SK-N-SH (cell line): ENCODE data around the gene WDR74. TPM values are rescaled to one million over a fixed set of nuclear protein-coding genes. Genes with fewer than 3 reads are reported as not detected.

Experiments used
- CTCF ChIA-PET: fragments of 300-600, 350-600 bp; formaldehyde crosslinking; extraction: SDS; loops from one replicate; lab custom pipeline; 2021; lab: Yijun Ruan, JAX
- POLR2A ChIA-PET: fragments of 350-600 bp; sonication (Branson Sonifier 250); formaldehyde crosslinking; extraction: SDS; loops from one replicate; lab custom pipeline; 2020; ENCODE audit warnings: antibody characterized with exemption, inconsistent platforms; lab: Yijun Ruan, JAX
- DNase-seq: peaks from one replicate; pipeline ENCODE4 v3.0.0; 2012
- H2AFZ ChIP-seq: fragments of 200-600 bp; sonication (generic); 2 replicates; pipeline ENCODE4 v1.8.1; 2016; ENCODE audit warnings: antibody characterized with exemption, mild to moderate bottlenecking, low read depth
- H3F3A ChIP-seq: fragments of 200-600 bp; sonication (generic); replicated peaks from 2 replicates; pipeline ENCODE3; 2016; ENCODE audit warnings: antibody characterized with exemption, mild to moderate bottlenecking; ENCODE audit not compliant: insufficient read depth
- H3K27ac ChIP-seq, 2 experiments: fragments of 200-500 bp in 1 of 2; fragments of 200-600 bp in 1 of 2; sonication (Bioruptor generic) in 1 of 2; sonication (generic), shearing (Covaris generic) in 1 of 2; 2 replicates each; pipeline versions ENCODE4 v1.5.1 to v1.6.1; 2014 to 2016; ENCODE audit warnings: low read depth in 2 of 2, inconsistent platforms in 1 of 2, low read length in 1 of 2, mild to moderate bottlenecking in 1 of 2, mixed read lengths in 1 of 2
- H3K27me3 ChIP-seq: fragments of 200-600 bp; sonication (generic), shearing (Covaris generic); 2 replicates; pipeline ENCODE4 v1.6.1; 2016; ENCODE audit warnings: mixed run types; ENCODE audit not compliant: insufficient read depth
- H3K36me3 ChIP-seq, 2 experiments: fragments of 200-500 bp in 1 of 2; fragments of 200-600 bp in 1 of 2; sonication (Bioruptor generic) in 1 of 2; sonication (generic) in 1 of 2; replicated peaks in 1 of 2; 2 replicates each; pipeline versions ENCODE3 to v1.5.1; 2014 to 2016; ENCODE audit warnings: low read length in 1 of 2, mild to moderate bottlenecking in 1 of 2; ENCODE audit not compliant: insufficient read depth in 2 of 2, control insufficient read depth in 1 of 2
- H3K4me1 ChIP-seq, 2 experiments: fragments of 200-500 bp in 1 of 2; fragments of 200-600 bp in 1 of 2; sonication (Bioruptor generic) in 1 of 2; sonication (generic), shearing (Covaris generic) in 1 of 2; 2 replicates each; pipeline versions ENCODE4 v1.5.1 to v1.6.1; 2014 to 2016; ENCODE audit warnings: low read depth in 1 of 2, low read length in 1 of 2, mixed run types in 1 of 2; ENCODE audit not compliant: insufficient read depth in 2 of 2, control insufficient read depth in 1 of 2
- H3K4me2 ChIP-seq: fragments of 200-600 bp; sonication (generic), shearing (Covaris generic); 2 replicates; pipeline ENCODE4 v1.6.1; 2017; ENCODE audit warnings: mixed run types
- H3K4me3 ChIP-seq, 2 experiments: fragments of 200-500 bp in 1 of 2; fragments of 200-600 bp in 1 of 2; sonication (Bioruptor generic) in 1 of 2; sonication (generic), shearing (Covaris generic) in 1 of 2; 2 replicates each; pipeline versions ENCODE4 v1.5.1 to v1.8.1; 2014 to 2016; ENCODE audit warnings: low read depth in 2 of 2, inconsistent platforms in 1 of 2, low read length in 1 of 2, mild to moderate bottlenecking in 1 of 2, mixed read lengths in 1 of 2, moderate library complexity in 1 of 2
- H3K79me2 ChIP-seq: fragments of 200-600 bp; sonication (generic); 2 replicates; pipeline ENCODE4 v1.8.1; 2017; ENCODE audit warnings: mild to moderate bottlenecking; ENCODE audit not compliant: insufficient read depth
- H3K9ac ChIP-seq: fragments of 200-600 bp; sonication (generic); 2 replicates; pipeline ENCODE4 v1.6.1; 2017; ENCODE audit warnings: mixed run types
- H3K9me2 ChIP-seq: fragments of 200-600 bp; sonication (generic); 2 replicates; pipeline ENCODE4 v1.6.1; 2017; ENCODE audit warnings: mixed run types
- H3K9me3 ChIP-seq: fragments of 200-600 bp; sonication (generic); 2 replicates; pipeline ENCODE4 v1.6.1; 2017; ENCODE audit warnings: mixed run types, mild to moderate bottlenecking, moderate library complexity
- H4K20me1 ChIP-seq: fragments of 200-600 bp; sonication (generic); 2 replicates; pipeline ENCODE4 v1.6.1; 2017; ENCODE audit warnings: mild to moderate bottlenecking, mixed run types; ENCODE audit not compliant: insufficient read depth
- ELF1 ChIP-seq: IDR thresholded peaks from 2 replicates; pipeline ENCODE4 v1.4.0; 2012
- EP300 ChIP-seq, 2 experiments: IDR thresholded peaks; 2 replicates each; pipeline versions ENCODE4 v1.4.0 to v1.6.1; 2012; ENCODE audit warnings: borderline replicate concordance in 1 of 2, low read depth in 1 of 2, low read length in 1 of 2
- FOXM1 ChIP-seq: IDR thresholded peaks from 2 replicates; pipeline ENCODE4 v1.4.0; 2012; ENCODE audit warnings: low read depth, mild to moderate bottlenecking
- GABPA ChIP-seq: IDR thresholded peaks from 2 replicates; pipeline ENCODE4 v1.4.0; 2012; ENCODE audit warnings: low read depth, mild to moderate bottlenecking
- JUND ChIP-seq: IDR thresholded peaks from 2 replicates; pipeline ENCODE4 v1.4.0; 2012
- MEF2A ChIP-seq: IDR thresholded peaks from 2 replicates; pipeline ENCODE4 v1.4.0; 2012; ENCODE audit warnings: low read depth, borderline replicate concordance
- POLR2AphosphoS5 ChIP-seq: IDR thresholded peaks from 2 replicates; pipeline ENCODE4 v1.6.1; 2012; ENCODE audit warnings: low read depth, low read length
- RAD21 ChIP-seq: IDR thresholded peaks from 2 replicates; pipeline ENCODE4 v1.6.1; 2012; ENCODE audit warnings: mild to moderate bottlenecking, low read length
- RCOR1 ChIP-seq: fragments of 150-350 bp; IDR thresholded peaks from 2 replicates; pipeline ENCODE4 v1.6.1; 2017; ENCODE audit warnings: antibody characterized with exemption, low read length
- RXRA ChIP-seq: IDR thresholded peaks from 2 replicates; pipeline ENCODE4 v1.4.0; 2012; ENCODE audit warnings: low read depth, mild to moderate bottlenecking, borderline replicate concordance
- SIN3A ChIP-seq: IDR thresholded peaks from 2 replicates; pipeline ENCODE4 v1.6.1; 2012; ENCODE audit warnings: low read depth, mild to moderate bottlenecking, low read length, moderate library complexity, borderline replicate concordance
- TEAD4 ChIP-seq: IDR thresholded peaks from 2 replicates; pipeline ENCODE4 v1.4.0; 2012; ENCODE audit warnings: mild to moderate bottlenecking, borderline replicate concordance; ENCODE audit not compliant: insufficient read depth
- YY1 ChIP-seq: IDR thresholded peaks from 2 replicates; pipeline ENCODE4 v1.4.0; 2012; ENCODE audit warnings: low read depth, mild to moderate bottlenecking
- WGBS: methylation state at CpG from one replicate; pipeline ENCODE4 v1.1.6; 2017; ENCODE audit warnings: low lambda C conversion rate; 5-methylcytosine and 5-hydroxymethylcytosine counted together
- polyA plus RNA-seq, 3 experiments: library from polyadenylated mRNA; depleted of rRNA; stranded (reverse); fragments of >200 nt; gene quantifications; 2 replicates each; pipeline ENCODE4 v1.2.3, GENCODE V29; 2012
- TF ChIP-seq, protein P1 (sequence below): IDR thresholded peaks from 2 replicates; pipeline ENCODE4 v1.4.0; 2012; ENCODE audit warnings: low read depth, borderline replicate concordance
- TF ChIP-seq, protein P2 (sequence below): fragments of 200-600 bp; sonication (generic); IDR thresholded peaks from 2 replicates; pipeline ENCODE4 v1.6.1; 2017; ENCODE audit warnings: antibody characterized with exemption, mild to moderate bottlenecking, moderate library complexity
- TF ChIP-seq, protein P3 (sequence below): IDR thresholded peaks from 2 replicates; pipeline ENCODE4 v1.4.0; 2012; ENCODE audit warnings: low read depth
- TF ChIP-seq, protein P4 (sequence below): fragments of 150-350 bp; IDR thresholded peaks from 2 replicates; pipeline ENCODE4 v1.6.1; 2017; ENCODE audit warnings: antibody characterized with exemption, low read length, low read depth, borderline replicate concordance
- TF ChIP-seq, protein P5 (sequence below): fragments of 150-350 bp; IDR thresholded peaks from 2 replicates; pipeline ENCODE4 v1.6.1; 2016; ENCODE audit warnings: mild to moderate bottlenecking, low read depth, low read length

The WDR74 gene
- polyA plus RNA-seq, 1 of the 3 experiments (the other 2 are of a cell fraction), result 132 TPM

DNA sequence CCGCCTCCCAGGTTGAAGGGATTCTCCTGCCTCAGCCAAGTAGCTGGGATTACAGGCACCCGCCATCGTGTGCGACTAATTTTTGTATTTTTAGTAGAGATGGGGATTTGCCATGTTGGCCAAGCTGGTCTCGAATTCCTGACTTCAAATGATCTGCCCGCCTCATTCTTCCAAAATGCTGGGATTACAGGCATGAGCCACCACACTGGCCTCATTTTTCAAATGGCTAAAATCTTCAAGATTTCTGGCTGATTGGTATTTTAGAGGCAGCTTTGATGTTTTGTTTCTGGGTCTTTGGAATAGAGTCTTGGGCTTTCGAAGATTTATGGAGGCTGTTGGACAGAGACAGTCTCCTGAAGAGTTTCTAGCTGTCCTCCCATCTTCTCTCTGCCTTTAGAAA lies 35.5 kb upstream of the WDR74 start:
- Histone ChIP-seq H3K9ac (no peak overlapping the region), H3K79me2 (peaks cover 17% of the 10 kb centered on the region; the same call in 1 of the 2 replicates), H3K9me3 (no peaks in the 10 kb centered on the region), H3F3A (peaks cover 17% of the 10 kb centered on the region), H3K36me3 (peaks cover 0 to 3% of the 10 kb centered on the region in 2 experiments), H3K27me3 (no peaks in the 10 kb centered on the region), H3K27ac (no peak overlapping the region), H3K4me1 (peaks cover 6 to 8% of the 10 kb centered on the region in 2 experiments), H3K4me2 (no peak overlapping the region), H3K9me2 (no peaks in the 10 kb centered on the region), H4K20me1 (no peaks in the 10 kb centered on the region), H2AFZ (no peak overlapping the region), H3K4me3 (no peak overlapping the region)
- 98% methylated on average over 7 of the region's 7 CpGs for WGBS
- ChIA-PET POLR2A (interaction anchor here (2.5 kb wide), 1 partner anchor 34 kb away, joined by 7 read pairs; no protein-coding TSS in a partner anchor), CTCF (interaction anchor here (0.6 to 2.6 kb wide), 5 partner anchors 9 to 338 kb away, joined by 3 to 13 read pairs (median 3); partner anchors contain the start of gene TMEM179B)
- DNase-seq, result no peak
- TF ChIP-seq RAD21 (no peak), YY1 (no peak), JUND (no peak), RCOR1 (no peak), RXRA (no peak), POLR2AphosphoS5 (no peak), GABPA (no peak), EP300 (IDR thresholded peaks at IDR 0.05; ENCODE audit: borderline replicate concordance in 1 of 2, low read depth in 1 of 2, low read length in 1 of 2) (no peak), SIN3A (no peak), FOXM1 (no peak), ELF1 (no peak), MEF2A (no peak), TEAD4 (no peak)
- TF ChIP-seq, protein P1, sequence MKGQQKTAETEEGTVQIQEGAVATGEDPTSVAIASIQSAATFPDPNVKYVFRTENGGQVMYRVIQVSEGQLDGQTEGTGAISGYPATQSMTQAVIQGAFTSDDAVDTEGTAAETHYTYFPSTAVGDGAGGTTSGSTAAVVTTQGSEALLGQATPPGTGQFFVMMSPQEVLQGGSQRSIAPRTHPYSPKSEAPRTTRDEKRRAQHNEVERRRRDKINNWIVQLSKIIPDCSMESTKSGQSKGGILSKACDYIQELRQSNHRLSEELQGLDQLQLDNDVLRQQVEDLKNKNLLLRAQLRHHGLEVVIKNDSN, result no peak
- TF ChIP-seq, protein P2, sequence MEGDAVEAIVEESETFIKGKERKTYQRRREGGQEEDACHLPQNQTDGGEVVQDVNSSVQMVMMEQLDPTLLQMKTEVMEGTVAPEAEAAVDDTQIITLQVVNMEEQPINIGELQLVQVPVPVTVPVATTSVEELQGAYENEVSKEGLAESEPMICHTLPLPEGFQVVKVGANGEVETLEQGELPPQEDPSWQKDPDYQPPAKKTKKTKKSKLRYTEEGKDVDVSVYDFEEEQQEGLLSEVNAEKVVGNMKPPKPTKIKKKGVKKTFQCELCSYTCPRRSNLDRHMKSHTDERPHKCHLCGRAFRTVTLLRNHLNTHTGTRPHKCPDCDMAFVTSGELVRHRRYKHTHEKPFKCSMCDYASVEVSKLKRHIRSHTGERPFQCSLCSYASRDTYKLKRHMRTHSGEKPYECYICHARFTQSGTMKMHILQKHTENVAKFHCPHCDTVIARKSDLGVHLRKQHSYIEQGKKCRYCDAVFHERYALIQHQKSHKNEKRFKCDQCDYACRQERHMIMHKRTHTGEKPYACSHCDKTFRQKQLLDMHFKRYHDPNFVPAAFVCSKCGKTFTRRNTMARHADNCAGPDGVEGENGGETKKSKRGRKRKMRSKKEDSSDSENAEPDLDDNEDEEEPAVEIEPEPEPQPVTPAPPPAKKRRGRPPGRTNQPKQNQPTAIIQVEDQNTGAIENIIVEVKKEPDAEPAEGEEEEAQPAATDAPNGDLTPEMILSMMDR, result no peak
- TF ChIP-seq, protein P3, sequence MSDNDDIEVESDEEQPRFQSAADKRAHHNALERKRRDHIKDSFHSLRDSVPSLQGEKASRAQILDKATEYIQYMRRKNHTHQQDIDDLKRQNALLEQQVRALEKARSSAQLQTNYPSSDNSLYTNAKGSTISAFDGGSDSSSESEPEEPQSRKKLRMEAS, result no peak
- TF ChIP-seq, protein P4, sequence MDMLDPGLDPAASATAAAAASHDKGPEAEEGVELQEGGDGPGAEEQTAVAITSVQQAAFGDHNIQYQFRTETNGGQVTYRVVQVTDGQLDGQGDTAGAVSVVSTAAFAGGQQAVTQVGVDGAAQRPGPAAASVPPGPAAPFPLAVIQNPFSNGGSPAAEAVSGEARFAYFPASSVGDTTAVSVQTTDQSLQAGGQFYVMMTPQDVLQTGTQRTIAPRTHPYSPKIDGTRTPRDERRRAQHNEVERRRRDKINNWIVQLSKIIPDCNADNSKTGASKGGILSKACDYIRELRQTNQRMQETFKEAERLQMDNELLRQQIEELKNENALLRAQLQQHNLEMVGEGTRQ, result no peak
- TF ChIP-seq, protein P5, sequence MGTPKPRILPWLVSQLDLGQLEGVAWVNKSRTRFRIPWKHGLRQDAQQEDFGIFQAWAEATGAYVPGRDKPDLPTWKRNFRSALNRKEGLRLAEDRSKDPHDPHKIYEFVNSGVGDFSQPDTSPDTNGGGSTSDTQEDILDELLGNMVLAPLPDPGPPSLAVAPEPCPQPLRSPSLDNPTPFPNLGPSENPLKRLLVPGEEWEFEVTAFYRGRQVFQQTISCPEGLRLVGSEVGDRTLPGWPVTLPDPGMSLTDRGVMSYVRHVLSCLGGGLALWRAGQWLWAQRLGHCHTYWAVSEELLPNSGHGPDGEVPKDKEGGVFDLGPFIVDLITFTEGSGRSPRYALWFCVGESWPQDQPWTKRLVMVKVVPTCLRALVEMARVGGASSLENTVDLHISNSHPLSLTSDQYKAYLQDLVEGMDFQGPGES, result no peak
